SH-SY5Y (cell line): Measurements from ENCODE around the gene KIF25.

ENCODE experiments used
- GATA2 ChIP-seq: IDR thresholded peaks from 2 replicates; pipeline ENCODE4 v1.6.1; 2011; ENCODE audit warnings: mild to moderate bottlenecking, low read depth, low read length
- GATA3 ChIP-seq: IDR thresholded peaks from 2 replicates; pipeline ENCODE4 v1.6.1; 2011; ENCODE audit warnings: low read depth, mild to moderate bottlenecking, low read length, moderate library complexity

The KIF25 gene

DNA sequence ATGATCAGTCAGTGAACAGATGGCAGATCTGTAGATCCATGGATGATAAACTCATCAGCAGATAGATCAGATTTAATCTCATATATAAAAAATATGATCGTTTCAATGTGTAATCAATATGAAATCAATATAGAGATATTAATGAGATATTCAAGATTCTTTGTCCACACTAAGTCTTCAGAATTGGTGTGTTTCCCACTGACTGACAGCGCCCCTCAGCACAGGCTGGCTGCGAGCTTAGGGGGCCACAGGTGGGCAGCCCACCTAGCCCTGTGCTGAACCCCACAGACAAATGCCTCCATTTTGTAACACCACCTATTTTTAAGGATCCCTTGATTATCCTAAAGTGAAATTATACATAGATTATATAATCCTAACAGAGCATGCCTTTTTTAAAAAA lies 49.2 kb downstream of the KIF25 start:
- TF ChIP-seq GATA3 (no peak), GATA2 (no peak)

DNA sequence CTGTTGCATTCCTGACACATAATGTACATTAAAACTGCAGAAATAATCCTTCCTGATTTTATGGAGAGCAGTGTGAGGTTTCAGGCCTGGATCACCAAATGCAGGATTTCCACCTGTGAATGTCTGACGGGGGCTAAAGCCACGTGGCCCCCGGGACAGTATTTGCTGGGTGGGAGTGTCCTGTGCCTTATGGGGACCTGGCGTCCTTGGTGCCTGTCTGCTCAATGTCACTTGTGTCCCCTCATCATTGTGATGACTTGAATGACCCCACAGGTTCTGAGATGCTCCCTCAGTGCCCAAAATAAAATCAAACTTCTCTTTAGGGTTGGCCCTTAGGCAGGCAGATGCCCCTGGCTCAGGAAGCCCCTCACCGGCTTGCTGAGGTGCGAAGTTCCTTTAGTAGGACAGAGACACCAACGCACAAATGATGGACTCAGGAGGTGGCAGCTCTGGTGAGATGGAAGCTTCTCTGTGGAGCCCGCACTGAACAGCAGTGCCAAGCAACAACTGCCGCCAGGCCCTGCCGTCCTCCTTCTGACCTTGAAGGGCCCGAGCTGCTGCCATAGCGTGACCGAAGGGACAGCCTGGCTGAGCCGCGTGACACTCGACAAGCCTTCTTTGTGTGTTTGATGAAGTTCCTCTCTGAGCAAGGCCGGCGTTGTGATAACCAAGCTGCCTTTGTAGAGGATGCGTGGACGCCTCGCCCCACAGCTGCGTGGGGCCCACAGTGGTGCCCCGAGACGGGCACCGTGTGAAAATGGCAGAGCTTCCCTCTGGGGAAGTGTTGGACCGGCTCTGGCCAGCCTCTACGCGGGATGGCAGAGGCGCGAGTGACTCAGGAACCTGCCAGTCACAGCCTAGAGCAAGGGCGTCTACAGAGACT lies 50.6 kb downstream of the KIF25 start:
- no peak for TF ChIP-seq GATA3
- TF ChIP-seq GATA2: no peak

DNA sequence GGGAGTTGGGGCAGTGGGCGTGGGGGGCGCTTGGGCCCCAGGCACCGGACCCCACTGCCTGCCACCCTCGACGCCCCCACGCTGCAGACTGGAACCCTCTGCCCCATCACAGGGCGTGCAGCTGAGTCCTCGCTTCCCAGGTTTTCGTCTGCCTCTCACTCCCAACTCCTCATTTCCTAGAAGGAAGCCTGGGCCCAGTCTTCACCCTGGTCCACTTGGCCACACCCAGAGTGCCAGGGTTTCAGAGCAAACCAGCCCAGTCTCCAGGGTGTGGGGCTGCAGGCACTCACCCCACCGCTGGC lies 51.2 kb downstream of the KIF25 start:
- TF ChIP-seq GATA2: no peak
- no peak for TF ChIP-seq GATA3

- TF ChIP-seq GATA2 (no peak), GATA3 (no peak)
These were observed 51.8 kb downstream of the KIF25 start for GRCh38 chr6:168049277-168049676.

- TF ChIP-seq GATA3 (no peak), GATA2 (no peak)
These were observed 52.3 kb downstream of the KIF25 start for GRCh38 chr6:168049706-168050224.

DNA sequence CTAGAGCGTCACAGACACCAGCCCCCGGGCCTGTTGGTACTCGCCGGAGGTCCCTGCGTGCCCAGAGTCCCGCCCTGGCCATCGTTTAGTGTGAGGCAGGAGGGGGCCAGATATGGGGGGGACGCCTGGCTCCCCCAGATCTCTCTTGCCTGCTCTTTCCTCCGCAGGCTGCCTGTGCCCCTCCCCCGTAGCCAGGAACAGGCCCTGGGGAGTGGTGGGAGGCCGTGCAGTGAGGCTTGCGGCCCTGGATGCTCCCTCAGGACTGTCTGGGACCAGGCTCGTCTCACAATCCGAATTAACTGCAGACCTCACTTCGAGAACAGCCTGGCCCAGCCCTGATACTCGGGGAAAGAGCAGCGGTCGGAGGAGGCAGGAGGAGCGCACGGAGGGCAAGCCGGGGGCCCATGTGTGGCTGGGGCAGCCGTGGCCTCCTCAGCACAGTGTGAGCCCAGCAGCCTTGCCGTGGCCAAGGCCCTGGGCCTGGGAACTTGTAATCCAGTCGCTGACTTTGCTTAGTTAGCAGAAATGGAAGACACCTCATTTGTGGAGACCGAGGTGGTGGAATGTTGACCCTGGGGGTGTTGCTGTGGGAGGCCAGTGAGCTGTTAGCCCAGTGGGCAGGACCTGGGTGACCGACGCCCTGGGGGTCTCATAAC lies 52.9 kb downstream of the KIF25 start:
- TF ChIP-seq GATA2: no peak

- TF ChIP-seq GATA2 (no peak), GATA3 (no peak)
These were observed 53.6 kb downstream of the KIF25 start for GRCh38 chr6:168050881-168051586.

DNA sequence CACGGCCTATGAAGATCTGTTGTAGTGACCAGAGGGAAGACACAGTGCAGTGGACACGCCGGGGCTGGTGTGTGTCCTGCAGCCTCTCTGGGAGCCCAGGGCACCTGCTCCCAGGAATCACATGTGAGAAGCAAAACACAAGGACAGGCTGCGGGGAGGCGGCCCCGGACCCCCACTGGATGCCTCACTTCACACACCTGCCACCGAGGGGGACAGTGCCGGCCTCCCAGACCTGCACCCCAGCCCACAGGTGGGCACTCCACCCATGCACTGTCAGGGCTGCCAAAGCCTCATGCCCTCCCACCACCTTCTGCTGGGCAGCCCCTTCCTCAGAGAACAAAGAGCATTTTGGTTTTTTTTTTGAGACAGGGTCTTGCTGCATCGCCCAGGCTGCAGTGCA lies 54.2 kb downstream of the KIF25 start:
- TF ChIP-seq GATA3: no peak

DNA sequence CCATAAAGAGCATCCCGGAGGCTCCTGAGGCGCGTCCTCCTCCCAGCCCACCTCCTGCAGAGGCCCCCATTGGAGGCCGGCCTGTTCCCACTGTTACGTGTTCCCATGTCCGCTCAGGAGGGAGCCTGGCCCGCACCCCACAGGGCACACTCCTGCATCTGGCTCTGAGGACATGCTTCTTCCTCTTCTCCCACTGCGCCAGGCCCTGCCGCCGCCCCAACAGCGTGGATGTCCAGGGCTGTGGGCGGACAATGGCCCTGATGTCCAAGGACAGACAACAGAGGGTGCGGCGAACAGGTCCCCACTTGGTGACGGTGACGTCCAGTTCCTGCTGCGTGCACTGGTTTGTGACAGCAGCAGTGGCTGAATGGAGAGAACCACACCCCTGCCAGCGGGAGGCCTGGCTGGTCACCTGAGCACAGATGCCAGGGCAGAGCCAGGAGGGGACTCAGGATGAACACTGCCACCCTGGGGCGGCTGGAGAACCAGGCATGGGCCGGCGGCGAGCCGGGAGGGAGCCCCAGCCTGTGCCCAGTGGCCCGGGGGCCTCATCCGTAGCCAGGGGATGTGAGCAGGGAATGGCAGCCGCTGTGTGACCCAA lies 54.9 kb downstream of the KIF25 start:
- TF ChIP-seq GATA3 (no peak), GATA2 (no peak)

DNA sequence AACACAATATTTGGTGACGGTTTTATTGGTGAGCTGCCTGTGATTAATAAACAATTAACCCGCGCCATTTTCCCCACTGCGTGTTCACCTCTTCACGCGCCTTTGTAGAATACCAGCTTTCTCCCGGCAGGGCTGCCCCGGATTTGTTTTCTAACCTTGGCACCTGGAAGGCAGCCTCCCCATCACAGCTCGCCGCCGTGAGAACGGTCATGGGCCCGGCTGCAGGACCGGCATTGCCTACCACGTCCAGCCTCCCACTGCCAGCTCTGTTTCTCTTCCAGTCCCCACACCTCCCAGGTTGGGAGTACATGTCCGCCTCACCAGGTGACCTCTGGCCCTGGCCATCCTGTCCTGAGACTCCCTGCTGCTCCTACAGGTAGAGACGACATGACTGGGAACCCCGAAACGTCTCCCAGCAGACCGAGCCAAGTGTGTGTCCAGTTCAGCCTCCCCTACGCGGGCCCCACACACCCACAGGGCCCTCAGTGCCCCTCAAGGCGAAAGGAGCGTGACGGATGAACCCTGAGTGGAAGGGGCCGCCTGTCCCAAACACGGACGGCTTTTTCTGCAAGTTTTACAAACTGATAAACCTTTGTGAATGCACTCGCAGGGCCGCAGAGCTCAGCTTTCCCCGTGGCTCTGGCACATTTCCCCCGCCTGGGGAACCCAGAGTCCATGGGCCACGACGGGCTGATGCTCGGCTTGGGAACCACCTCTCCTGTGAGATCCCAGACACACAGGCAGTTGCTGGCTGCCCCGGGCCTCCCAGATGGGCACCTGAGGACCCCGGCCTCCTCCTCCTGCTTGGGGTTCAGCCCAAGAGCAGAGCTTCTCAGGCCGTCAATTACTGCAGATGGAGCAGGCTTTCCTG lies 55.9 kb downstream of the KIF25 start:
- no peak for TF ChIP-seq GATA3
- no peak for TF ChIP-seq GATA2

DNA sequence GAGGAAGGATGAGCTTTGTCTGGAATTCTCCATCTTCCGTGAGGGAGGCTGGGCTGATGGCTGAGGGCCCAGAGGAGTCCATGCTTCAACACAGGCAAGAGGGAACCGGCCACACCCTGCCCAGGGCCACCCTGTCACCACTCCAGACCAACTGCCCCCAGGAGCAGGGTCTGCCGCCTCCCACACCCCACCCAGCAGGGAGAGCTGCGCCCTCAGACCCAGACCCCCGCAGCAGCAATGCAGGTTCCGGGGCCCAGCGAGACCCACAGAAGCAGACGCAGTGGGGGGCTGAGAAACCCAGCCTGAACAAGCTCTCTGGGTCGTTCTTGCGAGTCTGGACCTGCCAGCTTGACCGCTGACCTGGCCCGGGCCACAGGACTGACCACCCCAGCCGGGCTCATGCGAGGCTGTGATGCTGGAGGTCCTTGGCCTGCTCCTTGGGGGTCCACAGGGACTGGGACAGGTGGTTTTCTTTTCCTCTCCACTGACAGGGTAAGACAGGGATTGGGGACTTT lies 56.5 kb downstream of the KIF25 start:
- TF ChIP-seq GATA3 (no peak), GATA2 (no peak)

DNA sequence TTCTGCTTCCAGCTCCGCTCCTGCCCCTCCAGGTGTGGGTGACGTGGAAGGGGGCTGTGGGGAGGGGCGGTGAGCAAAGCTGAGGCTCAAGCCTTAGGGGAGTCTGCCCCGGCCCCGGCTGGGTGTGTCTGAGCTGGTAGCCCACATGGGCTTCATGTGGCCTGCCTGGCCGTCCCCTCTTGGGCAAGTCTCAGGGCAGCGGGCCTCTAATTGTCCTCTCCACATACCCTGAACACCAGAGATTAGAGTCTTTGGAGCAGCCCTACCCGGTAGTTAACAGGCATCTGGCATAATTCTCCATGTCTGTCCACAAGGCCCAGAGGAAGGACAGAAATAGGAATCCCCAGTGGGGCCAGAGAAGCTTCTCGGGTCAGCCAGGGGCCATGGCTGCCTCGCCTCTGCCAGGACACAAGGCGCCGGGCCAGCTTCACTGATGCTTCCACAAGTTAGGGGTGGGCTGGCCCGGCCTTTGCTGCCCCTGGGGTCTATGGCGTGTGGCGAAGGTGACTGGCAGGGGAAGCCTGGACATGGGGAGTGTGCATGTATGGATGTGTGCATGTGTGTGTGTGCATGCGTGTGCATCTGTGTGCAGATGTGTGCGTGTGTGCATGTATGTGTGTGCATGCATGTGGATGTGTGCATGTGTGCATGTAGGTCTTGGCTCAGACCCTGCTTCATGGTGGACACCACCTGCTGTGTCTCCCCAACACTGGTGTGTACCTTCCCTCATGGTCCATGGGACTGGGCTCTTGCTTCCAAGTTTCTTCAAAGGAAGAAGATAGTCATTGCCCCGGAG lies 57.5 kb downstream of the KIF25 start:
- no peak for TF ChIP-seq GATA3
- no peak for TF ChIP-seq GATA2
